B cell (primary cell): Measurements from ENCODE around the gene AADAT.

Source experiments
- EZH2 ChIP-seq: IDR thresholded peaks from 2 replicates; pipeline ENCODE4 v1.6.1; 2012; ENCODE audit warnings: borderline replicate concordance, low read depth, mild to moderate bottlenecking, moderate library complexity, low read length; ENCODE audit not compliant: insufficient read depth, poor library complexity, severe bottlenecking
- TF ChIP-seq, protein P1 (sequence below): fragments of 200-600 bp; IDR thresholded peaks from one replicate; pipeline ENCODE4 v1.8.0; 2022; ENCODE audit warnings: antibody characterized with exemption, mild to moderate bottlenecking

DNA sequence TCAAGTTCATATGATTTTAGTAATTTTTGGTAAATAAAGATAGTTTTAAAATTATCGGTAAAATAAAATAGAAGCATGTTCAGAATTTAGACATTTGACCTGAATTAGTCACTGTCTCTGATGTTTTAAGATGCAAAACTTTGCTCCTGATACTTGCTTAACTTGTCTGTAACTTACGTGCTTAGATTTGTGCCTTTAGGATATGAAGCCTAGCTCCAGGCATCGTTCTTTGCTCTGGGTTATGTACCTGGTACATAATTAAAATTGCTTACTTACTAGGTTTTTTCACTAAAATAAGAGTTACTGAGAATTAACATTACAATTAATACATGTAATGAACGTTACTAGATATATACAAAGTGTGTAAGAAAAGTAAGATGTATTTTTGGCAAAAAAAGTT is 24.9 kb upstream of the AADAT start:
- TF ChIP-seq, protein P1, sequence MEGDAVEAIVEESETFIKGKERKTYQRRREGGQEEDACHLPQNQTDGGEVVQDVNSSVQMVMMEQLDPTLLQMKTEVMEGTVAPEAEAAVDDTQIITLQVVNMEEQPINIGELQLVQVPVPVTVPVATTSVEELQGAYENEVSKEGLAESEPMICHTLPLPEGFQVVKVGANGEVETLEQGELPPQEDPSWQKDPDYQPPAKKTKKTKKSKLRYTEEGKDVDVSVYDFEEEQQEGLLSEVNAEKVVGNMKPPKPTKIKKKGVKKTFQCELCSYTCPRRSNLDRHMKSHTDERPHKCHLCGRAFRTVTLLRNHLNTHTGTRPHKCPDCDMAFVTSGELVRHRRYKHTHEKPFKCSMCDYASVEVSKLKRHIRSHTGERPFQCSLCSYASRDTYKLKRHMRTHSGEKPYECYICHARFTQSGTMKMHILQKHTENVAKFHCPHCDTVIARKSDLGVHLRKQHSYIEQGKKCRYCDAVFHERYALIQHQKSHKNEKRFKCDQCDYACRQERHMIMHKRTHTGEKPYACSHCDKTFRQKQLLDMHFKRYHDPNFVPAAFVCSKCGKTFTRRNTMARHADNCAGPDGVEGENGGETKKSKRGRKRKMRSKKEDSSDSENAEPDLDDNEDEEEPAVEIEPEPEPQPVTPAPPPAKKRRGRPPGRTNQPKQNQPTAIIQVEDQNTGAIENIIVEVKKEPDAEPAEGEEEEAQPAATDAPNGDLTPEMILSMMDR, result no peak
- no peak for TF ChIP-seq EZH2
